Endothelial cell of umbilical vein (primary cell): Measurements from ENCODE around the gene NRG3.

Source experiments
- CTCF ChIP-seq, 2 donors: IDR thresholded peaks; 1 replicate in 1 of 2; 2 replicates in 1 of 2; pipeline ENCODE4 v1.5.1; 2011; ENCODE audit warnings: low read length in 2 of 2, mild to moderate bottlenecking in 2 of 2, moderate library complexity in 2 of 2, control low read depth in 1 of 2, inconsistent platforms in 1 of 2, low read depth in 1 of 2; ENCODE audit not compliant: insufficient read depth in 1 of 2; ENCODE audit errors: extremely low read depth in 1 of 2
- EZH2 ChIP-seq: IDR thresholded peaks from 2 replicates; pipeline ENCODE4 v1.6.1; 2012; ENCODE audit warnings: borderline replicate concordance, low read depth, mild to moderate bottlenecking, moderate library complexity, low read length, inconsistent platforms; ENCODE audit not compliant: severe bottlenecking
- GATA2 ChIP-seq: IDR thresholded peaks from 2 replicates; pipeline ENCODE4 v1.7.0; 2011; ENCODE audit warnings: low read depth, mild to moderate bottlenecking, moderate library complexity, mixed read lengths, low read length; ENCODE audit not compliant: insufficient read length, insufficient read depth
- JUN ChIP-seq: IDR thresholded peaks from 2 replicates; pipeline ENCODE4 v1.6.1; 2011; ENCODE audit warnings: borderline replicate concordance, low read depth; ENCODE audit not compliant: insufficient read length, insufficient read depth
- MAX ChIP-seq: IDR thresholded peaks from 2 replicates; pipeline ENCODE4 v1.6.1; 2011; ENCODE audit not compliant: insufficient read depth, insufficient read length
- MYC ChIP-seq: IDR thresholded peaks from one replicate; pipeline ENCODE4 v1.6.1; 2011; ENCODE audit warnings: mild to moderate bottlenecking, low read depth, low read length
- POLR2A ChIP-seq: IDR thresholded peaks from 2 replicates; pipeline ENCODE4 v1.6.1; 2012; ENCODE audit warnings: low read depth, mild to moderate bottlenecking, control low read depth, low read length
- POLR2AphosphoS5 ChIP-seq: IDR thresholded peaks from 2 replicates; pipeline ENCODE4 v1.6.1; 2012; ENCODE audit warnings: low read depth, mild to moderate bottlenecking, control low read depth, low read length, moderate library complexity; ENCODE audit not compliant: insufficient read depth

GRCh38 chr10:82278401-82279182, 403.6 kb downstream of the NRG3 start:
- TF ChIP-seq CTCF (IDR thresholded peaks at IDR 0.05; ENCODE audit: extremely low read depth in 1 of 2, insufficient read depth in 1 of 2, low read depth in 1 of 2, low read length in 2 of 2) (no peak), POLR2A (no peak), MAX (no peak), GATA2 (no peak), EZH2 (no peak), POLR2AphosphoS5 (no peak), MYC (no peak), JUN (no peak)
